Vagina (tissue), 2 donors: Measurements from ENCODE around the gene NME4.

Source experiments
- POLR2A ChIP-seq, 2 donors: fragments of 450-650 bp; IDR thresholded peaks; one replicate each; pipeline ENCODE4 v1.6.1; 2017; ENCODE audit warnings: antibody characterized with exemption in 2 of 2, mild to moderate bottlenecking in 2 of 2, moderate library complexity in 2 of 2
- TF ChIP-seq, protein P1 (sequence below), 3 experiments: fragments of 450-650 bp in 2 of 3; fragments of 200-600 bp in 1 of 3; sonication (generic) in 1 of 3; IDR thresholded peaks; one replicate each; pipeline ENCODE4 v1.5.1; 2017 to 2019; ENCODE audit warnings: antibody characterized with exemption in 3 of 3, mild to moderate bottlenecking in 2 of 3, moderate library complexity in 2 of 3

DNA sequence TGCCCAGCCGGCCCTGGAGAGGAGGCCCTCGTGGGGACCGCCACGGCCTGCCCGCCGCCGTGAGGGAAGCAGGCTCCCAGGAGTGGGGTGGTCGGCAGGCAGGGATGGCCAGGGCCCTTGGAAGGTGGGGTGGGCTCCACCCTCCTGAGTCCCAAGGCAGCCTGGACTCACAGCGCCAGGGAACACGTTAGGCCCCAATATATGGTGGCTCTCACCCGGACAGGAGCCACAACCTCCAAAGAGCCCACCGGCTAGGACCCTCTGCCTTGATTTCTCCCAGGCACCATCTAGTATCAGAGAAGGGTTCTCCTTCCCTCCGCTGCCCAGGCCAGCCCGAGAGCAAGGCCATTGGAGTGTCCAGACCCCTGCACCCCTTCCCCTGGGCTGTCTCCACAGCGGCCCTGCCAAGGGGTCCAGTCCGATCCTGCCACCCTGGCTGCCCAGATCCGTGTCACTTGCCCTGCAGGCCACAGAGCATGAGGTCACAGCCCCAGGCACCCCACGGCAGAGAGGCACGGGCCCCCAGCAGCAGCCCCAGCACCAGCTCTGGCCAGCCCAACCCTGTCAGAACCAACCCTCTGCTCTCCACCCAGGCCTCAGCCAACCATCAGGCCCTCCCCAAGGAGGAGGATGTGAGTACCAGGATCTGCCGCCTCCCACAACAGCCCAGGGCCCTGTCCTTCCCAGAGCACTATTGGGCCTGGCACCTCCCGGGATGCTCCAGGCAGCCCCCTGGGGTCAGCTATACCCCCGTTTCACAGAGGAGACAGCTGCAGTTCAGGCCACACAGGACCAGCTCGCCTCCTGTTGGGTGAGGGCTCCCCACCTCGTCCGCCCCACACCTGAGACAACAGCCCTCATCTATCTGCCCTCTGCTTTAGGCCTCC lies 43.4 kb upstream of the NME4 start:
- TF ChIP-seq, protein P1, sequence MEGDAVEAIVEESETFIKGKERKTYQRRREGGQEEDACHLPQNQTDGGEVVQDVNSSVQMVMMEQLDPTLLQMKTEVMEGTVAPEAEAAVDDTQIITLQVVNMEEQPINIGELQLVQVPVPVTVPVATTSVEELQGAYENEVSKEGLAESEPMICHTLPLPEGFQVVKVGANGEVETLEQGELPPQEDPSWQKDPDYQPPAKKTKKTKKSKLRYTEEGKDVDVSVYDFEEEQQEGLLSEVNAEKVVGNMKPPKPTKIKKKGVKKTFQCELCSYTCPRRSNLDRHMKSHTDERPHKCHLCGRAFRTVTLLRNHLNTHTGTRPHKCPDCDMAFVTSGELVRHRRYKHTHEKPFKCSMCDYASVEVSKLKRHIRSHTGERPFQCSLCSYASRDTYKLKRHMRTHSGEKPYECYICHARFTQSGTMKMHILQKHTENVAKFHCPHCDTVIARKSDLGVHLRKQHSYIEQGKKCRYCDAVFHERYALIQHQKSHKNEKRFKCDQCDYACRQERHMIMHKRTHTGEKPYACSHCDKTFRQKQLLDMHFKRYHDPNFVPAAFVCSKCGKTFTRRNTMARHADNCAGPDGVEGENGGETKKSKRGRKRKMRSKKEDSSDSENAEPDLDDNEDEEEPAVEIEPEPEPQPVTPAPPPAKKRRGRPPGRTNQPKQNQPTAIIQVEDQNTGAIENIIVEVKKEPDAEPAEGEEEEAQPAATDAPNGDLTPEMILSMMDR (IDR thresholded peaks at IDR 0.05): no peak
- TF ChIP-seq POLR2A (IDR thresholded peaks at IDR 0.05): no peak
